Gastrocnemius medialis (tissue), 4 donors: Measurements from ENCODE around the gene METTL16. TPM values are rescaled to one million over a fixed set of nuclear protein-coding genes. Genes with fewer than 3 reads are reported as not detected.

Experiments used
- ATAC-seq, 2 donors: fragments of 150-250 bp; one replicate each; pipeline ENCODE4 v1.9.1; 2016
- DNase-seq, 2 donors: peaks; one replicate each; pipeline ENCODE4 v3.0.0-alpha.2; 2019
- H3K27ac ChIP-seq, 4 donors: fragments of 200-600 bp; sonication (generic); 1 replicate in 1 of 4; 2 replicates in 3 of 4; pipeline ENCODE4 v1.5.1; 2016 to 2018; ENCODE audit warnings: mild to moderate bottlenecking in 2 of 4, moderate library complexity in 1 of 4
- H3K27me3 ChIP-seq, 3 donors: fragments of 200-600 bp; sonication (generic) in 2 of 3; 1 replicate in 1 of 3; 2 replicates in 2 of 3; pipeline versions ENCODE4 v1.5.1 to v1.6.0; 2016 to 2019; ENCODE audit warnings: mild to moderate bottlenecking in 1 of 3, moderate library complexity in 1 of 3
- H3K36me3 ChIP-seq, 2 donors: fragments of 200-600 bp; sonication (generic) in 1 of 2; one replicate each; pipeline ENCODE4 v1.5.1; 2017 to 2018
- H3K4me1 ChIP-seq, 2 donors: fragments of 200-600 bp; sonication (generic) in 1 of 2; one replicate each; pipeline ENCODE4 v1.5.1; 2016 to 2017; ENCODE audit warnings: mild to moderate bottlenecking in 2 of 2
- H3K4me3 ChIP-seq, 4 donors: fragments of 200-600 bp; sonication (generic) in 3 of 4; 1 replicate in 1 of 4; 2 replicates in 3 of 4; pipeline ENCODE4 v1.5.1; 2016 to 2019; ENCODE audit warnings: mild to moderate bottlenecking in 2 of 4
- H3K9me3 ChIP-seq, 3 donors: fragments of 200-600 bp; sonication (generic) in 2 of 3; 1 replicate in 1 of 3; 2 replicates in 2 of 3; pipeline ENCODE4 v1.5.1; 2016 to 2019
- CTCF ChIP-seq, 5 experiments: fragments of 450-650 bp in 3 of 5; fragments of 200-600 bp in 2 of 5; sonication (generic) in 2 of 5; IDR thresholded peaks in 4 of 5; conservative IDR thresholded peaks in 1 of 5; 1 replicate in 4 of 5; 2 replicates in 1 of 5; pipeline ENCODE4 v1.5.1; 2016 to 2019; ENCODE audit warnings: antibody characterized with exemption in 5 of 5, mild to moderate bottlenecking in 3 of 5, moderate library complexity in 3 of 5
- POLR2A ChIP-seq, 2 donors: fragments of 450-650 bp; IDR thresholded peaks; one replicate each; pipeline ENCODE4 v1.6.1; 2017; ENCODE audit warnings: antibody characterized with exemption in 2 of 2, mild to moderate bottlenecking in 2 of 2, moderate library complexity in 2 of 2
- in situ Hi-C, 4 donors: fragments of 200-750 bp; cut with MboI; loops; one replicate each; pipeline versions ENCODE4 v1.15.0 to v1.8.0; 2017; ENCODE audit warnings: low sequenced_read_pairs in 4 of 4
- intact Hi-C: fragments of 100-400 bp; cut with DNase I; formaldehyde crosslinking; loops from one replicate; pipeline ENCODE4 v1.15.1; 2023; ENCODE audit warnings: low total_unique reads
- total RNA-seq, 4 donors: library from RNA; depleted of rRNA; stranded (reverse); fragments of >200 nt; gene quantifications; one replicate each; pipeline versions ENCODE4 v1.1.0 to v1.2.3, GENCODE V29; 2016

Gene METTL16
- total RNA-seq, 4 donors from 2014 or later: 18.2 to 59.7 (median 25.4) TPM

GRCh38 chr17:2398655-2399571 lies 112.8 kb downstream of the METTL16 start:
- Histone ChIP-seq H3K9me3 (no peaks in the 10 kb centered on the region), H3K36me3 (no peaks in the 10 kb centered on the region), H3K27ac (peak overlapping the region; percentile 97 to 99 (median 99)), H3K4me3 (peak overlapping the region; percentile 63 to 89 (median 78)), H3K27me3 (no peaks in the 10 kb centered on the region), H3K4me1 (peaks cover 60 to 67% of the 10 kb centered on the region in 2 donors)
- DNase-seq: peak in 1 of 2 donors; percentile 70
- intact Hi-C loops: loop anchor here (10.0 kb wide), 1 partner anchor 1966 kb away; the partner anchor contains the start of gene UBE2G1
- TF ChIP-seq CTCF (IDR thresholded peaks at IDR 0.05 in 4 of 5, conservative IDR thresholded peaks at IDR 0.05 in 1 of 5) (no peak), POLR2A (IDR thresholded peaks at IDR 0.05) (no peak)
- peak; percentile 19 to 23 for ATAC-seq
- in situ Hi-C loops: no loop called here

GRCh38 chr17:2398182-2398581 lies 113.5 kb downstream of the METTL16 start:
- DNase-seq: no peak

GRCh38 chr17:2397247-2398171 lies 114.2 kb downstream of the METTL16 start:
- Histone ChIP-seq H3K36me3 (no peaks in the 10 kb centered on the region), H3K27ac (peak overlapping the region; percentile 97 to 99 (median 99)), H3K4me1 (peaks cover 47 to 53% of the 10 kb centered on the region in 2 donors), H3K4me3 (peak overlapping the region; percentile 40 to 58 (median 47)), H3K9me3 (no peaks in the 10 kb centered on the region), H3K27me3 (no peaks in the 10 kb centered on the region)
- in situ Hi-C loops (no loop called here), intact Hi-C loops (loop anchor here (10.0 kb wide), 1 partner anchor 1967 kb away; the partner anchor contains the start of gene UBE2G1)
- no peak for ATAC-seq
- no peak for TF ChIP-seq POLR2A (IDR thresholded peaks at IDR 0.05)
- no peak for TF ChIP-seq CTCF (IDR thresholded peaks at IDR 0.05 in 4 of 5, conservative IDR thresholded peaks at IDR 0.05 in 1 of 5)
- no peak for DNase-seq

More at GRCh38 chr17:2398182-2398581, 113.5 kb downstream of the METTL16 start:
- intact Hi-C loops (loop anchor here (10.0 kb wide), 1 partner anchor 1967 kb away; the partner anchor contains the start of gene UBE2G1), in situ Hi-C loops (no loop called here)
- TF ChIP-seq POLR2A (IDR thresholded peaks at IDR 0.05): no peak
- no peak for TF ChIP-seq CTCF (IDR thresholded peaks at IDR 0.05 in 4 of 5, conservative IDR thresholded peaks at IDR 0.05 in 1 of 5)
- peak overlapping the region; percentile 97 to 99 (median 99) for H3K27ac ChIP-seq
- no peaks in the 10 kb centered on the region for H3K9me3 ChIP-seq
- peak overlapping the region; percentile 63 to 89 (median 78) for H3K4me3 ChIP-seq
- peaks cover 53 to 60% of the 10 kb centered on the region in 2 donors for H3K4me1 ChIP-seq
- no peak for ATAC-seq
- H3K27me3 ChIP-seq: no peaks in the 10 kb centered on the region
- no peaks in the 10 kb centered on the region for H3K36me3 ChIP-seq

GRCh38 chr17:2396568-2397246 lies 115.0 kb downstream of the METTL16 start:
- DNase-seq (peak; percentile 86 to 89), ATAC-seq (peak; percentile 6)
- TF ChIP-seq CTCF (IDR thresholded peaks at IDR 0.05 in 4 of 5, conservative IDR thresholded peaks at IDR 0.05 in 1 of 5) (no peak), POLR2A (IDR thresholded peaks at IDR 0.05) (peak; percentile 75 to 78)
- Histone ChIP-seq H3K27me3 (no peaks in the 10 kb centered on the region), H3K9me3 (no peaks in the 10 kb centered on the region), H3K27ac (peak overlapping the region; percentile 97 to 99 (median 99)), H3K4me3 (peak overlapping the region; percentile 40 to 58 (median 47)), H3K4me1 (peaks cover 50 to 56% of the 10 kb centered on the region in 2 donors), H3K36me3 (no peaks in the 10 kb centered on the region)
- in situ Hi-C loops: no loop called here
- intact Hi-C loops: loop anchor here (10.0 kb wide), 1 partner anchor 1968 kb away; the partner anchor contains the start of gene UBE2G1
